Endothelial cell of umbilical vein (primary cell): Measurements from ENCODE around the gene USP43.

Experiments
- EZH2 ChIP-seq: IDR thresholded peaks from 2 replicates; pipeline ENCODE4 v1.6.1; 2012; ENCODE audit warnings: borderline replicate concordance, low read depth, mild to moderate bottlenecking, moderate library complexity, low read length, inconsistent platforms; ENCODE audit not compliant: severe bottlenecking
- POLR2A ChIP-seq: IDR thresholded peaks from 2 replicates; pipeline ENCODE4 v1.6.1; 2012; ENCODE audit warnings: low read depth, mild to moderate bottlenecking, control low read depth, low read length

- no peak for TF ChIP-seq POLR2A
- TF ChIP-seq EZH2 = no peak
These were observed 123.8 kb downstream of the USP43 start for GRCh38 chr17:9769036-9769695.
